WI38 (cell line): ENCODE data around the gene MYH11.
"Not testable (repeated sequence)": the region's sequence is repeated elsewhere in the genome, so short reads cannot be mapped to it uniquely, and the experiment has no call there.

Experiments used
- H3K4me3 ChIP-seq: 2 replicates; pipeline ENCODE4 v1.5.1; 2011; ENCODE audit warnings: low read depth, mild to moderate bottlenecking, control low read depth, low read length
- TF ChIP-seq, protein P1 (sequence below): IDR thresholded peaks from 2 replicates; pipeline ENCODE4 v1.5.1; 2012; ENCODE audit warnings: low read depth, mild to moderate bottlenecking, control low read depth, low read length

MYH11 gene

DNA sequence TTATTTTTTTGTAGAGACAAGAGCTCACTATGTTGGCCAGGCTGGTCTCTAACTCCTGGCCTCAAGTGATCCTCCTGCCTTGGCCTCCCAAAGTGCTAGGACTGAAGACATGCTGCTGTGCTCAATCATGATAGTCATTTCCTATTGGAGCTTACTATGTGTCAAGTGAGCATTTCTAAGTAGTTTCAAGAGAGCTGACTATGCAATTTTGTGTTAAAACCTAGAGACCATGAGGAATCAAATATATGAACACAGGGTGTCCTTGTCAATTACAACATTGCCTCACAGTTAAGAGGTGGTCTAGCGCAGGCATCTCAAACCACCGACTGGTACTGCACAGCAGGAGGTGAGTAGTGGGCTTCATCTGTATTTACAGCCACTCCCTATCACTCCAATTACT lies 37.8 kb downstream of the MYH11 start:
- H3K4me3 ChIP-seq = no peak overlapping the region
- TF ChIP-seq, protein P1, sequence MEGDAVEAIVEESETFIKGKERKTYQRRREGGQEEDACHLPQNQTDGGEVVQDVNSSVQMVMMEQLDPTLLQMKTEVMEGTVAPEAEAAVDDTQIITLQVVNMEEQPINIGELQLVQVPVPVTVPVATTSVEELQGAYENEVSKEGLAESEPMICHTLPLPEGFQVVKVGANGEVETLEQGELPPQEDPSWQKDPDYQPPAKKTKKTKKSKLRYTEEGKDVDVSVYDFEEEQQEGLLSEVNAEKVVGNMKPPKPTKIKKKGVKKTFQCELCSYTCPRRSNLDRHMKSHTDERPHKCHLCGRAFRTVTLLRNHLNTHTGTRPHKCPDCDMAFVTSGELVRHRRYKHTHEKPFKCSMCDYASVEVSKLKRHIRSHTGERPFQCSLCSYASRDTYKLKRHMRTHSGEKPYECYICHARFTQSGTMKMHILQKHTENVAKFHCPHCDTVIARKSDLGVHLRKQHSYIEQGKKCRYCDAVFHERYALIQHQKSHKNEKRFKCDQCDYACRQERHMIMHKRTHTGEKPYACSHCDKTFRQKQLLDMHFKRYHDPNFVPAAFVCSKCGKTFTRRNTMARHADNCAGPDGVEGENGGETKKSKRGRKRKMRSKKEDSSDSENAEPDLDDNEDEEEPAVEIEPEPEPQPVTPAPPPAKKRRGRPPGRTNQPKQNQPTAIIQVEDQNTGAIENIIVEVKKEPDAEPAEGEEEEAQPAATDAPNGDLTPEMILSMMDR = no peak

DNA sequence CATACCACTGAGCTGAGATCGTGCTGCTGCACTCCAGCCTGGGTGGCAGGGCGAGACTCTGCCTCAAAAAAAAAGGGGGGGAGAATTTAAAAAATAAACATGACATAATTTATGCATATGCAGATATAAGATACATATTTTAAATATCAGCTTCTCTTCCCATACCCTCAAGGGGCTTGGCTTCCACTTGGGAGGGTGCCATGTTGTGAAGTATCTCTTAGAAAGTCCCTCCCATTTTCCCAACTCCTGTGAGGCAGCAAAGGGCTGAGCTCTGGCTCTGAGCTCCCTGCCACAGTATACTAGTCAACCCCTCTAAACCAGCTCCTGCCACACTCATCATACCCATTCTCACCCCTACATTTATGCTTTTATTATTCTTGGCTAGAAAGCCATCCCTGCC lies 39.4 kb downstream of the MYH11 start:
- TF ChIP-seq, protein P1 = no peak
- H3K4me3 ChIP-seq = no peak overlapping the region

GRCh38 chr16:15816228-15816627 lies 40.6 kb downstream of the MYH11 start:
- TF ChIP-seq, protein P1 = no peak
- H3K4me3 ChIP-seq = no peak overlapping the region

DNA sequence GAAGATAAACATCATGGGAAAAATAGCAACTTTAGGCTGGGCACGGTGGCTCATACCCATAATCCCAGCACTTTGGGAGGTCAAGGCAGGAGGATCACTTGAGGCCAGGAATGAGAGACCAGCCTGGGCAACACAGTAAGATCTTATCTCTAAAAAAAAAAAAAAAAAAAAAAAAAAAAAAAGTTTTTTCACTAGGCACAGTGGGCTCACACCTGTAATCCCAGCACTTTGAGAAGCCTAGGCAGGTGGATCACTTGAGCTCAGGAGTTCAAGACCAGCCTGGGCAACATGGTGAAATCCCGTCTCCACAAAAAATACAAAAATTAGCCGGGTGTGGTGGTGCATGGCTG lies 44.5 kb downstream of the MYH11 start:
- H3K4me3 ChIP-seq = not testable (repeated sequence)

DNA sequence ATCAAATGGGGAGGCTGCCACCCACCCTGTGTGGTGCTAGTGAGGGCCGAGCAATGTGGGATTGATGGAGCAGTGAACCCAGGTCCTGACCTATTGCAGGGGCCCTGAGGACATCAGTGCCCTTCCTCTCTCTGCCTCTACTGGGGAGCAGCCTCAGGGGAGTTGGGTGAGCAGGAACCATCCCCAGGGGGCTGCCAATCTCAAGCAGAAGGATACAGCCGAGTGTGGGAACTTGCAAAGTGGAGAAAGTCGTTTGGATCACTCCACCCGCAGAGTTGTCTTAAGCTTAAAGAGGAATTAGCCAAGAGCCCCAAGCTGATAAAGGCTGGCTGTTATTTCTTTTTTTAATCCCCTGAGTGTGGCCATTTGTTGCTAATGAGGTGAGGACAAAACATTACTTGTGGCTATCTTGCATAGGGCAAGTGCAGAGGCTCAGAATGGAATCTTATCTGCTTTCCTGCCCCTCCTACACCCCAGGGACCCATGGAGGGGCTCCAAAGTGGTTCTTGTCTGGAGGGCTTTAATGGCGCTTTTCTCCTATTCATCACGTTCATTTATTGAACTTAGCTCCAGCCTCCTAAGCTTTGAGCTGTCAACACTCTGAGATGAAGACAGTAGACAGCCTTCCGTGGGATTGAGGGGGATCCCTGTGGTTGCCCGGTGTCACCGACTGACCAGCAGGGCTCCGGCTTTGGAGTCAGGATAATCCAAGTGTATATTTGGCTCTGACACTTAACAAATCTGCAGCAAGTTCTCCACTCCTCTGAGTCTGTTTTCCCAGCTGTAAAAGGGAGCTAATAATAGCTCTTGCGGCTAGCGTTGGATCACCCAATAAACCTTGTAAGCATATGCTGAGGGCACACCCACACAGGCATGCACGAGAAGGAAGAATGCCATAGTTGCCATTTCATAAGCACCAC lies 45.1 kb downstream of the MYH11 start:
- TF ChIP-seq, protein P1 = no peak

GRCh38 chr16:15810949-15811348 lies 45.9 kb downstream of the MYH11 start:
- H3K4me3 ChIP-seq = no peak overlapping the region
- TF ChIP-seq, protein P1 = no peak

More for the DNA sequence above, 45.1 kb downstream of the MYH11 start:
- no peak overlapping the region for H3K4me3 ChIP-seq

GRCh38 chr16:15810411-15810810 lies 46.4 kb downstream of the MYH11 start:
- H3K4me3 ChIP-seq = no peak overlapping the region
- TF ChIP-seq, protein P1 = no peak

GRCh38 chr16:15809297-15809696 lies 47.5 kb downstream of the MYH11 start:
- H3K4me3 ChIP-seq = not testable (repeated sequence)
